HAP-1 (cell line): ENCODE measurements around the gene UQCR10.
"Not testable (repeated sequence)": the region's sequence is repeated elsewhere in the genome, so short reads cannot be mapped to it uniquely, and the experiment has no call there.

Experiments used
- DNase-seq, 2 experiments: peaks; one replicate each; pipeline ENCODE4 v3.0.0-alpha.2; 2016 to 2020; ENCODE audit warnings: low spot score in 2 of 2
- H3K27me3 ChIP-seq: fragments of 250-450 bp; sonication (Bioruptor Pico); 2 replicates; pipeline ENCODE4 v1.5.1; 2020; ENCODE audit warnings: low read depth, mild to moderate bottlenecking, moderate library complexity
- H3K36me3 ChIP-seq: fragments of 250-450 bp; sonication (Bioruptor Pico); replicated peaks from 2 replicates; pipeline ENCODE4 v1.5.1; 2020; ENCODE audit warnings: mild to moderate bottlenecking
- H3K4me1 ChIP-seq: fragments of 250-450 bp; sonication (Bioruptor Pico); 2 replicates; pipeline ENCODE4 v1.5.1; 2020; ENCODE audit warnings: mild to moderate bottlenecking
- H3K4me3 ChIP-seq: fragments of 250-450 bp; sonication (Bioruptor Pico); 2 replicates; pipeline ENCODE4 v1.5.1; 2020; ENCODE audit warnings: mild to moderate bottlenecking, moderate library complexity
- H3K9me3 ChIP-seq: fragments of 250-450 bp; sonication (Bioruptor Pico); 2 replicates; pipeline ENCODE4 v1.5.1; 2020; ENCODE audit warnings: mild to moderate bottlenecking, moderate library complexity
- in situ Hi-C: fragments of 300-500 bp; cut with MboI; formaldehyde crosslinking; loops from 3 replicates; pipeline ENCODE4 v1.14.3; 2020; ENCODE audit warnings: low sequenced_read_pairs, inconsistent platforms, mixed read lengths

UQCR10 gene

GRCh38 chr22:29747832-29748231 lies 19.3 kb upstream of the UQCR10 start:
- in situ Hi-C loops: no loop called here
- no peaks in the 10 kb centered on the region for H3K4me1 ChIP-seq
- H3K9me3 ChIP-seq: no peaks in the 10 kb centered on the region
- no peak for DNase-seq
- H3K27me3 ChIP-seq: no peaks in the 10 kb centered on the region
- H3K4me3 ChIP-seq: no peak overlapping the region
- H3K36me3 ChIP-seq: no peaks in the 10 kb centered on the region

GRCh38 chr22:29748248-29748893 lies 18.8 kb upstream of the UQCR10 start:
- H3K4me1 ChIP-seq: no peaks in the 10 kb centered on the region
- DNase-seq: no peak
- no peaks in the 10 kb centered on the region for H3K9me3 ChIP-seq
- H3K27me3 ChIP-seq: no peaks in the 10 kb centered on the region
- H3K36me3 ChIP-seq: no peaks in the 10 kb centered on the region
- H3K4me3 ChIP-seq: no peak overlapping the region
- in situ Hi-C loops: no loop called here

GRCh38 chr22:29750029-29750428 lies 17.1 kb upstream of the UQCR10 start:
- H3K9me3 ChIP-seq: no peaks in the 10 kb centered on the region
- in situ Hi-C loops: no loop called here
- no peaks in the 10 kb centered on the region for H3K27me3 ChIP-seq
- no peak overlapping the region for H3K4me3 ChIP-seq
- DNase-seq: no peak
- H3K36me3 ChIP-seq: no peaks in the 10 kb centered on the region
- H3K4me1 ChIP-seq: no peaks in the 10 kb centered on the region

GRCh38 chr22:29750559-29751538 lies 16.3 kb upstream of the UQCR10 start:
- Histone ChIP-seq H3K4me1 (no peaks in the 10 kb centered on the region), H3K4me3 (no peak overlapping the region), H3K27me3 (no peaks in the 10 kb centered on the region), H3K9me3 (no peaks in the 10 kb centered on the region), H3K36me3 (no peaks in the 10 kb centered on the region)
- no peak for DNase-seq
- in situ Hi-C loops: no loop called here

- H3K4me1 ChIP-seq: no peaks in the 10 kb centered on the region
- in situ Hi-C loops: no loop called here
- no peak for DNase-seq
- no peaks in the 10 kb centered on the region for H3K27me3 ChIP-seq
- H3K36me3 ChIP-seq: no peaks in the 10 kb centered on the region
- no peaks in the 10 kb centered on the region for H3K9me3 ChIP-seq
- H3K4me3 ChIP-seq: no peak overlapping the region
Observed at GRCh38 chr22:29751669-29752068, 15.5 kb upstream of the UQCR10 start.

GRCh38 chr22:29753808-29754657 lies 13.1 kb upstream of the UQCR10 start:
- in situ Hi-C loops: no loop called here
- no peak for DNase-seq
- no peaks in the 10 kb centered on the region for H3K9me3 ChIP-seq
- H3K27me3 ChIP-seq: no peaks in the 10 kb centered on the region
- no peaks in the 10 kb centered on the region for H3K36me3 ChIP-seq
- no peak overlapping the region for H3K4me3 ChIP-seq
- peaks cover 6% of the 10 kb centered on the region; the same call in 1 of the 2 replicates for H3K4me1 ChIP-seq

GRCh38 chr22:29754658-29755395 lies 12.3 kb upstream of the UQCR10 start:
- H3K36me3 ChIP-seq, H3K27me3 ChIP-seq, H3K4me3 ChIP-seq, H3K4me1 ChIP-seq, H3K9me3 ChIP-seq, DNase-seq, in situ Hi-C loops: not testable (repeated sequence)

- Histone ChIP-seq H3K9me3 (no peaks in the 10 kb centered on the region), H3K27me3 (no peaks in the 10 kb centered on the region), H3K36me3 (no peaks in the 10 kb centered on the region), H3K4me1 (peaks cover 6% of the 10 kb centered on the region; the same call in 1 of the 2 replicates), H3K4me3 (no peak overlapping the region)
- no peak for DNase-seq
- in situ Hi-C loops: no loop called here
Observed at GRCh38 chr22:29755889-29756288, 11.3 kb upstream of the UQCR10 start.

GRCh38 chr22:29756341-29756740 lies 10.8 kb upstream of the UQCR10 start:
- Histone ChIP-seq H3K4me1 (peaks cover 6% of the 10 kb centered on the region; the same call in 1 of the 2 replicates), H3K27me3 (no peaks in the 10 kb centered on the region), H3K4me3 (no peak overlapping the region), H3K36me3 (no peaks in the 10 kb centered on the region), H3K9me3 (no peaks in the 10 kb centered on the region)
- in situ Hi-C loops: no loop called here
- no peak for DNase-seq

GRCh38 chr22:29757096-29757495 lies 10.1 kb upstream of the UQCR10 start:
- Histone ChIP-seq H3K36me3 (no peaks in the 10 kb centered on the region), H3K27me3 (no peaks in the 10 kb centered on the region), H3K9me3 (no peaks in the 10 kb centered on the region), H3K4me3 (no peak overlapping the region), H3K4me1 (peaks cover 6% of the 10 kb centered on the region; the same call in 1 of the 2 replicates)
- DNase-seq: no peak
- in situ Hi-C loops: no loop called here

- no peak overlapping the region for H3K4me3 ChIP-seq
- peaks cover 6% of the 10 kb centered on the region; the same call in 1 of the 2 replicates for H3K4me1 ChIP-seq
- no peaks in the 10 kb centered on the region for H3K36me3 ChIP-seq
- in situ Hi-C loops: no loop called here
- no peaks in the 10 kb centered on the region for H3K9me3 ChIP-seq
- H3K27me3 ChIP-seq: no peaks in the 10 kb centered on the region
- DNase-seq: no peak
Observed at GRCh38 chr22:29758068-29758622, 9.0 kb upstream of the UQCR10 start.

- Histone ChIP-seq H3K27me3 (no peaks in the 10 kb centered on the region), H3K9me3 (no peaks in the 10 kb centered on the region), H3K36me3 (no peaks in the 10 kb centered on the region), H3K4me3 (no peak overlapping the region), H3K4me1 (peaks cover 6% of the 10 kb centered on the region; the same call in 1 of the 2 replicates)
- no peak for DNase-seq
- in situ Hi-C loops: no loop called here
Observed at GRCh38 chr22:29758959-29759358, 8.2 kb upstream of the UQCR10 start.

- Histone ChIP-seq H3K4me1 (peaks cover 13% of the 10 kb centered on the region), H3K36me3 (no peaks in the 10 kb centered on the region; the same call in 1 of the 2 replicates), H3K9me3 (no peaks in the 10 kb centered on the region), H3K4me3 (no peak overlapping the region), H3K27me3 (no peaks in the 10 kb centered on the region)
- DNase-seq: no peak
- in situ Hi-C loops: no loop called here
Observed at GRCh38 chr22:29762263-29762662, 4.9 kb upstream of the UQCR10 start.
